CD14-positive monocyte (primary cell): ENCODE measurements around the gene APOC1. TPM values are rescaled to one million over a fixed set of nuclear protein-coding genes. Genes with fewer than 3 reads are reported as not detected.

Experiments
- DNase-seq, 3 donors: peaks; one replicate each; pipeline ENCODE4 v3.0.0-alpha.2; 2011 to 2022
- H2AFZ ChIP-seq: 2 replicates; pipeline ENCODE4 v1.6.0; 2012; ENCODE audit warnings: mild to moderate bottlenecking, low read depth, low read length, inconsistent platforms; ENCODE audit not compliant: insufficient read depth, poor library complexity, severe bottlenecking
- H3K27ac ChIP-seq, 2 donors: 1 replicate in 1 of 2; 2 replicates in 1 of 2; pipeline ENCODE4 v1.5.1; 2012 to 2013; ENCODE audit warnings: low read length in 2 of 2, control low read depth in 1 of 2, inconsistent platforms in 1 of 2, low read depth in 1 of 2, mild to moderate bottlenecking in 1 of 2
- H3K27me3 ChIP-seq, 2 donors: one replicate each; pipeline versions ENCODE4 v1.6.0 to v1.6.1; 2011 to 2013; ENCODE audit warnings: low read length in 2 of 2; ENCODE audit not compliant: control insufficient read depth in 2 of 2, insufficient read depth in 2 of 2
- H3K36me3 ChIP-seq, 2 donors: replicated peaks in 1 of 2; 1 replicate in 1 of 2; 2 replicates in 1 of 2; pipeline versions ENCODE4 v1.5.1 to v1.6.1; 2012 to 2013; ENCODE audit warnings: low read length in 2 of 2, control low read depth in 1 of 2, inconsistent platforms in 1 of 2, mild to moderate bottlenecking in 1 of 2; ENCODE audit not compliant: insufficient read depth in 2 of 2, control insufficient read depth in 1 of 2
- H3K4me1 ChIP-seq, 2 donors: 1 replicate in 1 of 2; 2 replicates in 1 of 2; pipeline versions ENCODE4 v1.5.1 to v1.6.1; 2012 to 2013; ENCODE audit warnings: low read length in 2 of 2, control low read depth in 1 of 2, inconsistent platforms in 1 of 2, mild to moderate bottlenecking in 1 of 2, moderate library complexity in 1 of 2; ENCODE audit not compliant: insufficient read depth in 2 of 2, control insufficient read depth in 1 of 2
- H3K4me2 ChIP-seq: replicated peaks from 2 replicates; pipeline ENCODE3; 2012; ENCODE audit warnings: low read length, moderate library complexity, mild to moderate bottlenecking; ENCODE audit not compliant: poor library complexity, severe bottlenecking; ENCODE audit errors: extremely low read depth
- H3K4me3 ChIP-seq, 3 experiments: fragments of 200-600 bp in 1 of 3; sonication (generic) in 1 of 3; replicated peaks in 1 of 3; 1 replicate in 2 of 3; 2 replicates in 1 of 3; pipeline ENCODE4 v1.5.1; 2011 to 2013; ENCODE audit warnings: low read length in 3 of 3, mild to moderate bottlenecking in 3 of 3, control low read depth in 2 of 3, low read depth in 2 of 3, inconsistent platforms in 1 of 3, moderate library complexity in 1 of 3
- H3K79me2 ChIP-seq: 2 replicates; pipeline ENCODE4 v1.6.0; 2012; ENCODE audit warnings: mild to moderate bottlenecking, control low read depth, inconsistent platforms, low read length, moderate library complexity; ENCODE audit not compliant: insufficient read depth
- H3K9ac ChIP-seq: 2 replicates; pipeline ENCODE4 v1.6.0; 2017; ENCODE audit warnings: low read length, mild to moderate bottlenecking; ENCODE audit not compliant: insufficient read depth, poor library complexity, severe bottlenecking
- H3K9me3 ChIP-seq, 2 donors: replicated peaks in 1 of 2; 1 replicate in 1 of 2; 2 replicates in 1 of 2; pipeline versions ENCODE4 v1.5.1 to v1.6.1; 2012 to 2013; ENCODE audit warnings: low read length in 2 of 2, control low read depth in 1 of 2; ENCODE audit not compliant: control insufficient read depth in 1 of 2, insufficient read depth in 1 of 2
- H4K20me1 ChIP-seq: 2 replicates; pipeline ENCODE4 v1.6.0; 2012; ENCODE audit warnings: mild to moderate bottlenecking, low read length, control low read depth, moderate library complexity; ENCODE audit not compliant: insufficient read depth
- H3K27ac Mint-ChIP-seq, 7 donors: one replicate each; pipeline ENCODE4 v1.8.0; 2020; ENCODE audit warnings: mild to moderate bottlenecking in 7 of 7, mixed read lengths in 7 of 7, moderate library complexity in 6 of 7, inconsistent platforms in 2 of 7
- H3K27me3 Mint-ChIP-seq, 3 donors: one replicate each; pipeline ENCODE4 v1.8.0; 2021 to 2022; ENCODE audit warnings: low read depth in 3 of 3, mild to moderate bottlenecking in 3 of 3, mixed read lengths in 3 of 3, moderate library complexity in 3 of 3, inconsistent platforms in 1 of 3
- H3K36me3 Mint-ChIP-seq, 2 donors: one replicate each; pipeline ENCODE4 v1.8.0; 2020; ENCODE audit warnings: mixed read lengths in 2 of 2, inconsistent platforms in 1 of 2, mild to moderate bottlenecking in 1 of 2
- H3K4me1 Mint-ChIP-seq: one replicate; pipeline ENCODE4 v1.8.0; 2020; ENCODE audit warnings: mild to moderate bottlenecking, mixed read lengths
- H3K4me3 Mint-ChIP-seq, 2 donors: one replicate each; pipeline ENCODE4 v1.8.0; 2020; ENCODE audit warnings: mild to moderate bottlenecking in 2 of 2, mixed read lengths in 2 of 2, moderate library complexity in 1 of 2
- H3K9me3 Mint-ChIP-seq, 7 donors: one replicate each; pipeline ENCODE4 v1.8.0; 2020 to 2022; ENCODE audit warnings: mixed read lengths in 7 of 7, mild to moderate bottlenecking in 6 of 7, moderate library complexity in 6 of 7, inconsistent platforms in 2 of 7
- WGBS: methylation state at CpG from one replicate; pipeline ENCODE4 v1.1.5; 2013; ENCODE audit warnings: missing lambda C conversion rate; ENCODE audit not compliant: insufficient coverage; 5-methylcytosine and 5-hydroxymethylcytosine counted together
- intact Hi-C, 2 donors: fragments of 100-400 bp; cut with micrococcal nuclease; formaldehyde crosslinking; loops; one replicate each; pipeline versions ENCODE4 v1.15.0 to v1.15.1; 2023
- polyA plus RNA-seq, 3 donors: library from polyadenylated mRNA; depleted of rRNA in 1 of 3; unstranded in 2 of 3; stranded (reverse) in 1 of 3; fragments of 300-500 nt in 2 of 3; fragments of >200 nt in 1 of 3; fragmentation: Illumina TruSeq in 2 of 3; gene quantifications; 1 replicate in 2 of 3; 2 replicates in 1 of 3; pipeline ENCODE4 v1.2.3, GENCODE V29; 2012 to 2021
- TF ChIP-seq, protein P1 (sequence below): fragments of 200-600 bp; IDR thresholded peaks from one replicate; pipeline ENCODE4 v1.8.0; 2022; ENCODE audit warnings: antibody characterized with exemption, mild to moderate bottlenecking

The APOC1 gene
- polyA plus RNA-seq, 3 donors = 0.20 TPM; not detected in 2

GRCh38 chr19:44872661-44873060, 41.7 kb upstream of the APOC1 start:
- no peaks in the 10 kb centered on the region for H3K9me3 Mint-ChIP-seq
- intact Hi-C loops = no loop called here
- 84% methylated on average over 3 of the region's 4 CpGs for WGBS
- H3K4me1 Mint-ChIP-seq = peaks cover 36% of the 10 kb centered on the region
- TF ChIP-seq, protein P1, sequence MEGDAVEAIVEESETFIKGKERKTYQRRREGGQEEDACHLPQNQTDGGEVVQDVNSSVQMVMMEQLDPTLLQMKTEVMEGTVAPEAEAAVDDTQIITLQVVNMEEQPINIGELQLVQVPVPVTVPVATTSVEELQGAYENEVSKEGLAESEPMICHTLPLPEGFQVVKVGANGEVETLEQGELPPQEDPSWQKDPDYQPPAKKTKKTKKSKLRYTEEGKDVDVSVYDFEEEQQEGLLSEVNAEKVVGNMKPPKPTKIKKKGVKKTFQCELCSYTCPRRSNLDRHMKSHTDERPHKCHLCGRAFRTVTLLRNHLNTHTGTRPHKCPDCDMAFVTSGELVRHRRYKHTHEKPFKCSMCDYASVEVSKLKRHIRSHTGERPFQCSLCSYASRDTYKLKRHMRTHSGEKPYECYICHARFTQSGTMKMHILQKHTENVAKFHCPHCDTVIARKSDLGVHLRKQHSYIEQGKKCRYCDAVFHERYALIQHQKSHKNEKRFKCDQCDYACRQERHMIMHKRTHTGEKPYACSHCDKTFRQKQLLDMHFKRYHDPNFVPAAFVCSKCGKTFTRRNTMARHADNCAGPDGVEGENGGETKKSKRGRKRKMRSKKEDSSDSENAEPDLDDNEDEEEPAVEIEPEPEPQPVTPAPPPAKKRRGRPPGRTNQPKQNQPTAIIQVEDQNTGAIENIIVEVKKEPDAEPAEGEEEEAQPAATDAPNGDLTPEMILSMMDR = no peak
- H3K9me3 ChIP-seq = no peaks in the 10 kb centered on the region
- no peaks in the 10 kb centered on the region for H3K27me3 ChIP-seq
- no peak overlapping the region for H3K27ac Mint-ChIP-seq
- no peak overlapping the region for H3K4me3 ChIP-seq
- DNase-seq = no peak
- H3K27ac ChIP-seq = no peak overlapping the region
- H3K9ac ChIP-seq = no peak overlapping the region
- H3K36me3 Mint-ChIP-seq = peaks cover 31 to 58% of the 10 kb centered on the region in 2 donors
- H2AFZ ChIP-seq = no peak overlapping the region
- no peak overlapping the region for H3K4me3 Mint-ChIP-seq
- H3K79me2 ChIP-seq = no peaks in the 10 kb centered on the region
- peaks cover 33% of the 10 kb centered on the region in 2 donors for H3K4me1 ChIP-seq
- H3K4me2 ChIP-seq = no peak overlapping the region
- H3K36me3 ChIP-seq = peaks cover 10 to 36% of the 10 kb centered on the region in 2 donors
- H4K20me1 ChIP-seq = no peaks in the 10 kb centered on the region
- H3K27me3 Mint-ChIP-seq = peaks cover 1 to 3% (median 2%) of the 10 kb centered on the region in 3 donors

GRCh38 chr19:44874317-44874716, 40.1 kb upstream of the APOC1 start:
- no peak overlapping the region for H2AFZ ChIP-seq
- H3K9me3 Mint-ChIP-seq = peaks cover 0 to 2% (median 0%) of the 10 kb centered on the region in 7 donors
- H3K36me3 Mint-ChIP-seq = peaks cover 30 to 68% of the 10 kb centered on the region in 2 donors
- peaks cover 20% of the 10 kb centered on the region for H3K4me1 Mint-ChIP-seq
- DNase-seq = no peak
- no peaks in the 10 kb centered on the region for H3K9me3 ChIP-seq
- H3K27me3 ChIP-seq = no peaks in the 10 kb centered on the region
- intact Hi-C loops = no loop called here
- no peak overlapping the region for H3K9ac ChIP-seq
- no peak overlapping the region for H3K4me3 ChIP-seq
- H3K79me2 ChIP-seq = no peaks in the 10 kb centered on the region
- H3K4me2 ChIP-seq = no peak overlapping the region
- H3K27ac ChIP-seq = no peak overlapping the region
- no peak overlapping the region for H3K4me3 Mint-ChIP-seq
- 98% methylated on average over 11 of the region's 16 CpGs for WGBS
- no peaks in the 10 kb centered on the region for H4K20me1 ChIP-seq
- peaks cover 1 to 3% (median 2%) of the 10 kb centered on the region in 3 donors for H3K27me3 Mint-ChIP-seq
- TF ChIP-seq, protein P1 = no peak
- H3K4me1 ChIP-seq = peaks cover 17 to 18% of the 10 kb centered on the region in 2 donors
- no peak overlapping the region for H3K27ac Mint-ChIP-seq
- H3K36me3 ChIP-seq = peaks cover 12 to 36% of the 10 kb centered on the region in 2 donors
